Spleen (tissue), 11 donors: ENCODE measurements around the gene NFKBIZ. TPM values are rescaled to one million over a fixed set of nuclear protein-coding genes. Genes with fewer than 3 reads are reported as not detected.

Experiments used
- DNase-seq: peaks from one replicate; pipeline ENCODE4 v3.0.0-alpha.2; 2020
- H3K27ac ChIP-seq, 8 donors: fragments of 200-600 bp; sonication (generic) in 7 of 8; 1 replicate in 4 of 8; 2 replicates in 4 of 8; pipeline versions ENCODE4 v1.5.0 to v1.8.0; 2016 to 2021; ENCODE audit warnings: inconsistent platforms in 4 of 8, mild to moderate bottlenecking in 4 of 8, moderate library complexity in 1 of 8
- H3K27me3 ChIP-seq, 7 donors: fragments of 200-600 bp; sonication (generic) in 6 of 7; replicated peaks in 1 of 7; 1 replicate in 4 of 7; 2 replicates in 3 of 7; pipeline versions ENCODE4 v1.5.0 to v1.8.0; 2016 to 2021; ENCODE audit warnings: inconsistent platforms in 3 of 7, mild to moderate bottlenecking in 1 of 7
- H3K36me3 ChIP-seq, 6 donors: fragments of 200-600 bp; sonication (generic) in 5 of 6; 1 replicate in 4 of 6; 2 replicates in 2 of 6; pipeline versions ENCODE4 v1.5.0 to v1.8.0; 2016 to 2021; ENCODE audit warnings: inconsistent platforms in 2 of 6
- H3K4me1 ChIP-seq, 6 donors: fragments of 200-600 bp; sonication (generic) in 5 of 6; 1 replicate in 3 of 6; 2 replicates in 3 of 6; pipeline versions ENCODE4 v1.5.0 to v1.8.0; 2016 to 2021; ENCODE audit warnings: inconsistent platforms in 3 of 6
- H3K4me3 ChIP-seq, 8 donors: fragments of 200-600 bp; sonication (generic) in 7 of 8; 1 replicate in 4 of 8; 2 replicates in 4 of 8; pipeline versions ENCODE4 v1.5.0 to v1.8.0; 2016 to 2021; ENCODE audit warnings: inconsistent platforms in 4 of 8, mild to moderate bottlenecking in 4 of 8, moderate library complexity in 2 of 8
- H3K9me3 ChIP-seq, 8 donors: fragments of 200-600 bp; sonication (generic) in 7 of 8; 1 replicate in 4 of 8; 2 replicates in 4 of 8; pipeline versions ENCODE4 v1.5.0 to v1.8.0; 2016 to 2021; ENCODE audit warnings: inconsistent platforms in 4 of 8
- POLR2A ChIP-seq, 3 donors: fragments of 450-650 bp; IDR thresholded peaks; one replicate each; pipeline ENCODE4 v1.5.1; 2017; ENCODE audit warnings: antibody characterized with exemption in 3 of 3, mild to moderate bottlenecking in 1 of 3
- POLR2AphosphoS5 ChIP-seq, 3 donors: sonication (generic); formaldehyde crosslinking; IDR thresholded peaks; one replicate each; pipeline ENCODE4 v1.5.1; 2017; ENCODE audit warnings: antibody characterized with exemption in 3 of 3
- WGBS, 5 donors: extraction: QIAGEN DNeasy Blood & Tissue Kit in 3 of 5; methylation state at CpG; one replicate each; pipeline versions ENCODE4 v1.1.5 to v1.1.7; 2013 to 2018; 5-methylcytosine and 5-hydroxymethylcytosine counted together
- intact Hi-C: fragments of 100-400 bp; cut with DNase I; formaldehyde crosslinking; loops from one replicate; pipeline ENCODE4 v1.15.0; 2023; ENCODE audit warnings: low total_unique reads
- polyA plus RNA-seq, 3 donors: library from polyadenylated mRNA; stranded (reverse); fragments of 200-250 nt; gene quantifications; one replicate each; pipeline ENCODE4 v1.2.1, GENCODE V29; 2013
- total RNA-seq, 7 donors: library from RNA; depleted of rRNA in 3 of 7; stranded (reverse); fragments of >200 nt in 3 of 7; fragmentation: NEBNext Ultra II Directional in 4 of 7; extraction: Animal tissue kit (Norgen Biotek cat#: 25700) in 4 of 7; gene quantifications; one replicate each; pipeline versions ENCODE4 v1.1.0 to v1.2.1, GENCODE V29; 2016 to 2021
- TF ChIP-seq, protein P1 (sequence below), 11 experiments: fragments of 200-600 bp in 7 of 11; fragments of 450-650 bp in 4 of 11; sonication (generic) in 4 of 11; IDR thresholded peaks in 8 of 11; conservative IDR thresholded peaks in 3 of 11; 1 replicate in 7 of 11; 2 replicates in 4 of 11; pipeline versions ENCODE4 v1.4.0 to v1.8.0; 2016 to 2021; ENCODE audit warnings: antibody characterized with exemption in 11 of 11, inconsistent platforms in 4 of 11, mild to moderate bottlenecking in 1 of 11
- donor health status: healthy with polysubstance abuse.
- donor health status: DM: no; HTN: no; CAD: no; lungs with moderate emphysema.
- donor health status: DM: no; HTN: no; CAD: no.
- donor health status: Bipolar disorder and iron deficiency.
- donor health status: healthy.
- donor health status: DM: no; HTN: no; CAD: no.
- donor health status: DM: yes; HTN: yes; CAD: no.

The NFKBIZ gene
- total and polyA plus RNA-seq, 10 donors, result 11.6 to 220 (median 90.1) TPM

DNA sequence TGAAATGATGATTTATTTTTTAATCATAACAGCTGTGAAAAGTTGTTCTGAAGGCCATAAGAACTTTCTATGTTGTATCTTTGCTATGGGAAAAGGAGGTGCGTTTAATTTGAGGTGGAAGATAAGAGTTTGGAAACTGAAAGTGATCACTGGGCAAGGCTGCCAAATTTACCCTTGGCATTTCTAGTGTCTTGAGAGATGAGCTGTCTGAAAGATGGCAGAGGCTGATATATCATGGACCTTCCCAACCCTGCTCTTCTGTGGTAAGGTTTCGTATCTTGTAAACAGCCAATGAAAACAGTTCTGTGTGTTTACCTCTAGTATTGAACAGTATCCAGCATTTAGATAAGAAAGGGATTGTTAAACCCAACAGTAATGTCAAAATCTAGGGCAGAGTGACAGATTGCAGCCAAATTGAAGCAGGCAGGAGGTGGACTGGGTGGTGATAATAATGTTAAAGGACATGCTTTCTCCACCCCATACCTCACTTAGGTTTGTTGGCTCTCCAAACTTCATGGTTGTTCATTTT lies 15.8 kb upstream of the NFKBIZ start:
- peaks cover 19 to 89% (median 51%) of the 10 kb centered on the region in 6 donors for H3K4me1 ChIP-seq
- no peaks in the 10 kb centered on the region for H3K27me3 ChIP-seq
- no peak overlapping the region for H3K4me3 ChIP-seq
- H3K27ac ChIP-seq, result peak overlapping the region in 1 of 8 donors; percentile 12
- intact Hi-C loops, result no loop called here
- no peak for TF ChIP-seq POLR2A (IDR thresholded peaks at IDR 0.05)
- no peak for TF ChIP-seq POLR2AphosphoS5 (IDR thresholded peaks at IDR 0.05)
- TF ChIP-seq, protein P1, sequence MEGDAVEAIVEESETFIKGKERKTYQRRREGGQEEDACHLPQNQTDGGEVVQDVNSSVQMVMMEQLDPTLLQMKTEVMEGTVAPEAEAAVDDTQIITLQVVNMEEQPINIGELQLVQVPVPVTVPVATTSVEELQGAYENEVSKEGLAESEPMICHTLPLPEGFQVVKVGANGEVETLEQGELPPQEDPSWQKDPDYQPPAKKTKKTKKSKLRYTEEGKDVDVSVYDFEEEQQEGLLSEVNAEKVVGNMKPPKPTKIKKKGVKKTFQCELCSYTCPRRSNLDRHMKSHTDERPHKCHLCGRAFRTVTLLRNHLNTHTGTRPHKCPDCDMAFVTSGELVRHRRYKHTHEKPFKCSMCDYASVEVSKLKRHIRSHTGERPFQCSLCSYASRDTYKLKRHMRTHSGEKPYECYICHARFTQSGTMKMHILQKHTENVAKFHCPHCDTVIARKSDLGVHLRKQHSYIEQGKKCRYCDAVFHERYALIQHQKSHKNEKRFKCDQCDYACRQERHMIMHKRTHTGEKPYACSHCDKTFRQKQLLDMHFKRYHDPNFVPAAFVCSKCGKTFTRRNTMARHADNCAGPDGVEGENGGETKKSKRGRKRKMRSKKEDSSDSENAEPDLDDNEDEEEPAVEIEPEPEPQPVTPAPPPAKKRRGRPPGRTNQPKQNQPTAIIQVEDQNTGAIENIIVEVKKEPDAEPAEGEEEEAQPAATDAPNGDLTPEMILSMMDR (IDR thresholded peaks at IDR 0.05 in 8 of 11, conservative IDR thresholded peaks at IDR 0.05 in 3 of 11), result no peak
- 63 to 74% (median 66%) methylated on average over 2 of the region's 2 CpGs for WGBS, 5 donors
- H3K36me3 ChIP-seq, result peaks cover 0 to 4% (median 0%) of the 10 kb centered on the region in 6 donors
- DNase-seq, result no peak
- H3K9me3 ChIP-seq, result no peaks in the 10 kb centered on the region

DNA sequence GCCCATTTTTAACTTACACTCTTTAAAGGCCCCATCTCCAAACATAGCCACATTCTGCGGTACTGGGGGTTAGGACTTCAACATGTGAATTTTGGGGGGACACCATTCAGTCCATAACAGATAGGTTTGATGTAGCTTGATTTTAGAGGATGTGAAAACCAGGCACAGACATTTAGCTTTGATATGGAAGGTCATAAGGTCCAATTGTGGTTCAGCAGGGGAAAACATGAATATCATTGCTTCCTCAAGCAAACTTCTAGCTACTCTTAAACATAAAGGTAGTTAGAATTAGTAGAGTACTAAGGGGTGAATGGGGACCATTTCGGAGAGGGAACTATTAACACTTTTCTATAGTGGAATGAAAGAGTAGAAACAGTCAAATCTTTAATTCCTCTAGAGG lies 13.6 kb upstream of the NFKBIZ start:
- no peak for DNase-seq
- 88 to 99% (median 92%) methylated on average over 2 of the region's 2 CpGs for WGBS, 5 donors
- Histone ChIP-seq H3K27me3 (no peaks in the 10 kb centered on the region), H3K27ac (no peak overlapping the region), H3K9me3 (no peaks in the 10 kb centered on the region), H3K36me3 (peaks cover 0 to 4% (median 0%) of the 10 kb centered on the region in 6 donors), H3K4me3 (no peak overlapping the region), H3K4me1 (peaks cover 0 to 79% (median 32%) of the 10 kb centered on the region in 6 donors)
- intact Hi-C loops, result no loop called here
- TF ChIP-seq POLR2AphosphoS5 (IDR thresholded peaks at IDR 0.05) (no peak), POLR2A (IDR thresholded peaks at IDR 0.05) (no peak)
- TF ChIP-seq, protein P1 (IDR thresholded peaks at IDR 0.05 in 8 of 11, conservative IDR thresholded peaks at IDR 0.05 in 3 of 11), result no peak

DNA sequence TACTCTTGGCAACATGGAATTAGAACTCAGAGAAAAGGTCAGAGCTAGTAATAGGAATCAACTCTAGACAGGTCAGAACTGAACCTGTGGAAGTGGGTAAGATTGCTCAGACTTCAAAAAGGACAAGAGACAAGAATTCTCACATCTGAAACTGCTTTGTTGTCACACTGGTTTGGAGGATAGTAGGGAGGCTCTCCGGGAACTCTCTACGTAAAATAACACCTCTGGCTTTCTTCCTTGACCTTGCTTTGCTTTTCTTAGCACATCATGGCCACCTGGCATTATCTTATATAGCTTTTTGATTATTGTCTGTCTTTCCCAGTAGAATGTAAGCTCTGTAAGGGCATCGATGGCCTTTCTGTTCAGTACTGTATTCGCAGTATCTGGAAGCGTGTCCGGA lies 13.2 kb upstream of the NFKBIZ start:
- intact Hi-C loops, result no loop called here

More for the DNA sequence above, 13.2 kb upstream of the NFKBIZ start:
- no peak for DNase-seq
- no peak overlapping the region for H3K4me3 ChIP-seq
- no peaks in the 10 kb centered on the region for H3K9me3 ChIP-seq
- no peaks in the 10 kb centered on the region for H3K27me3 ChIP-seq
- no peak overlapping the region for H3K27ac ChIP-seq
- no peak for TF ChIP-seq POLR2AphosphoS5 (IDR thresholded peaks at IDR 0.05)
- TF ChIP-seq, protein P1 (IDR thresholded peaks at IDR 0.05 in 8 of 11, conservative IDR thresholded peaks at IDR 0.05 in 3 of 11), result no peak
- WGBS, 5 donors, result 92 to 99% (median 97%) methylated on average over 6 of the region's 6 CpGs
- H3K4me1 ChIP-seq, result peaks cover 0 to 75% (median 31%) of the 10 kb centered on the region in 6 donors
- peaks cover 0 to 4% (median 0%) of the 10 kb centered on the region in 6 donors for H3K36me3 ChIP-seq
